H9 (cell line): ENCODE data around the gene WNT3A. TPM values are rescaled to one million over a fixed set of nuclear protein-coding genes. Genes with fewer than 3 reads are reported as not detected.

Source experiments
- DNase-seq: peaks from one replicate; pipeline ENCODE4 v3.0.0-alpha.2; 2017
- H2AFZ ChIP-seq: one replicate; pipeline ENCODE4 v1.6.1; 2013; ENCODE audit warnings: mild to moderate bottlenecking, low read length, control low read depth, moderate library complexity
- H2AK5ac ChIP-seq: 2 replicates; pipeline ENCODE4 v1.6.1; 2013; ENCODE audit warnings: low read length, control low read depth, mixed read lengths; ENCODE audit not compliant: insufficient read length
- H2BK120ac ChIP-seq: one replicate; pipeline ENCODE4 v1.6.1; 2013; ENCODE audit warnings: low read depth, mild to moderate bottlenecking, low read length, control low read depth, inconsistent platforms; ENCODE audit not compliant: poor library complexity, severe bottlenecking
- H2BK12ac ChIP-seq: 2 replicates; pipeline ENCODE4 v1.6.1; 2013; ENCODE audit warnings: low read length, control low read depth, mixed read lengths, low read depth; ENCODE audit not compliant: insufficient read length
- H2BK15ac ChIP-seq: 2 replicates; pipeline ENCODE4 v1.6.1; 2013; ENCODE audit warnings: low read depth, low read length, control low read depth
- H2BK20ac ChIP-seq: one replicate; pipeline ENCODE4 v1.6.1; 2013; ENCODE audit warnings: low read depth, mild to moderate bottlenecking, low read length, control low read depth, inconsistent platforms; ENCODE audit not compliant: poor library complexity, severe bottlenecking
- H2BK5ac ChIP-seq: 2 replicates; pipeline ENCODE4 v1.6.1; 2013; ENCODE audit warnings: low read length, control low read depth, mixed read lengths; ENCODE audit not compliant: insufficient read length
- H3K14ac ChIP-seq: 2 replicates; pipeline ENCODE4 v1.6.1; 2013; ENCODE audit warnings: low read length, control low read depth; ENCODE audit not compliant: insufficient read depth
- H3K18ac ChIP-seq: 2 replicates; pipeline ENCODE4 v1.6.1; 2013; ENCODE audit warnings: low read depth, mild to moderate bottlenecking, mixed read lengths, low read length, control low read depth; ENCODE audit not compliant: insufficient read length
- H3K23ac ChIP-seq: 2 replicates; pipeline ENCODE4 v1.6.1; 2013; ENCODE audit warnings: low read length, control low read depth, mixed read lengths, low read depth; ENCODE audit not compliant: insufficient read length
- H3K23me2 ChIP-seq: 2 replicates; pipeline ENCODE4 v1.6.1; 2013; ENCODE audit warnings: low read depth, mild to moderate bottlenecking, mixed read lengths, low read length, control low read depth; ENCODE audit not compliant: insufficient read length, poor library complexity, severe bottlenecking
- H3K27ac ChIP-seq: 2 replicates; pipeline ENCODE4 v1.5.1; 2013; ENCODE audit warnings: low read length, control low read depth, mixed read lengths, low read depth; ENCODE audit not compliant: insufficient read length
- H3K27me3 ChIP-seq: 2 replicates; pipeline ENCODE4 v1.6.1; 2013; ENCODE audit warnings: low read length, control low read depth, inconsistent platforms; ENCODE audit not compliant: insufficient read depth
- H3K4ac ChIP-seq: 2 replicates; pipeline ENCODE4 v1.6.1; 2013; ENCODE audit warnings: low read depth, mild to moderate bottlenecking, control low read depth, inconsistent platforms, low read length, moderate library complexity
- H3K4me1 ChIP-seq: 2 replicates; pipeline ENCODE4 v1.6.1; 2013; ENCODE audit warnings: low read length, control low read depth, inconsistent platforms; ENCODE audit not compliant: insufficient read depth
- H3K4me2 ChIP-seq: 2 replicates; pipeline ENCODE4 v1.6.1; 2013; ENCODE audit warnings: low read length, control low read depth, mixed read lengths; ENCODE audit not compliant: insufficient read length, insufficient read depth
- H3K56ac ChIP-seq: 2 replicates; pipeline ENCODE4 v1.6.1; 2013; ENCODE audit warnings: low read depth, mild to moderate bottlenecking, mixed read lengths, low read length, control low read depth; ENCODE audit not compliant: insufficient read length
- H3K79me1 ChIP-seq: 2 replicates; pipeline ENCODE4 v1.6.1; 2013; ENCODE audit warnings: low read depth, mild to moderate bottlenecking, moderate library complexity, low read length, control low read depth, inconsistent platforms; ENCODE audit not compliant: insufficient read depth, poor library complexity, severe bottlenecking
- H3K79me2 ChIP-seq: 2 replicates; pipeline ENCODE4 v1.6.1; 2013; ENCODE audit warnings: low read length, control low read depth, inconsistent platforms; ENCODE audit not compliant: insufficient read depth
- H3K9ac ChIP-seq: 2 replicates; pipeline ENCODE4 v1.6.1; 2013; ENCODE audit warnings: low read length, control low read depth, mixed read lengths; ENCODE audit not compliant: insufficient read length; ENCODE audit errors: extremely low read depth
- H3K9me3 ChIP-seq: one replicate; pipeline ENCODE4 v1.6.1; 2013; ENCODE audit warnings: low read depth, low read length, inconsistent platforms; ENCODE audit not compliant: control insufficient read depth
- H3T11ph ChIP-seq: one replicate; pipeline ENCODE4 v1.6.1; 2013; ENCODE audit warnings: mild to moderate bottlenecking, low read length, control low read depth, inconsistent platforms
- H4K20me1 ChIP-seq: one replicate; pipeline ENCODE4 v1.6.1; 2013; ENCODE audit not compliant: control insufficient read depth, insufficient read length, insufficient read depth
- H4K5ac ChIP-seq: 2 replicates; pipeline ENCODE4 v1.6.1; 2013; ENCODE audit warnings: low read depth, mild to moderate bottlenecking, mixed read lengths, low read length, control low read depth; ENCODE audit not compliant: insufficient read length
- H4K8ac ChIP-seq: replicated peaks from 2 replicates; pipeline ENCODE4 v1.6.1; 2013; ENCODE audit warnings: low read length, control low read depth, mixed read lengths, low read depth; ENCODE audit not compliant: insufficient read length
- H4K91ac ChIP-seq: 2 replicates; pipeline ENCODE4 v1.6.1; 2013; ENCODE audit warnings: low read depth, mild to moderate bottlenecking, moderate library complexity, mixed read lengths, low read length, control low read depth; ENCODE audit not compliant: insufficient read length
- H3K27ac Mint-ChIP-seq, 3 experiments: 2 replicates in 2 of 3; 3 replicates in 1 of 3; pipeline ENCODE4 v1.8.0; 2020 to 2021; ENCODE audit warnings: mixed read lengths in 3 of 3, mild to moderate bottlenecking in 1 of 3, moderate library complexity in 1 of 3
- H3K27me3 Mint-ChIP-seq: 2 replicates; pipeline ENCODE4 v1.8.0; 2021; ENCODE audit warnings: low read depth, mild to moderate bottlenecking, moderate library complexity, mixed read lengths
- H3K36me3 Mint-ChIP-seq, 3 experiments: 2 replicates in 2 of 3; 3 replicates in 1 of 3; pipeline ENCODE4 v1.8.0; 2020 to 2021; ENCODE audit warnings: low read depth in 3 of 3, mixed read lengths in 3 of 3; ENCODE audit not compliant: insufficient read depth in 1 of 3
- H3K4me1 Mint-ChIP-seq, 2 experiments: 2 replicates each; pipeline ENCODE4 v1.8.0; 2020; ENCODE audit warnings: mixed read lengths in 2 of 2
- H3K4me3 Mint-ChIP-seq, 2 experiments: 2 replicates in 1 of 2; 3 replicates in 1 of 2; pipeline ENCODE4 v1.8.0; 2020 to 2021; ENCODE audit warnings: mild to moderate bottlenecking in 2 of 2, mixed read lengths in 2 of 2, moderate library complexity in 1 of 2
- H3K9me3 Mint-ChIP-seq, 2 experiments: 2 replicates in 1 of 2; 3 replicates in 1 of 2; pipeline ENCODE4 v1.8.0; 2020; ENCODE audit warnings: mild to moderate bottlenecking in 2 of 2, mixed read lengths in 2 of 2, moderate library complexity in 1 of 2
- WGBS: extraction: QIAGEN DNeasy Blood & Tissue Kit; methylation state at CpG from one replicate; pipeline ENCODE4 v1.1.7; 2013; ENCODE audit warnings: missing lambda C conversion rate, low lambda C conversion rate, mixed read lengths; ENCODE audit not compliant: insufficient read length; ENCODE audit errors: extremely low coverage; 5-methylcytosine and 5-hydroxymethylcytosine counted together
- total RNA-seq: library from RNA; stranded (reverse); gene quantifications from 2 replicates; pipeline ENCODE4 v1.2.1, GENCODE V29; 2021
- TF ChIP-seq, protein P1 (sequence below): fragments of 200-600 bp; sonication (generic); conservative IDR thresholded peaks from 3 replicates; pipeline ENCODE4 v1.8.0; 2021; ENCODE audit warnings: antibody characterized with exemption, mild to moderate bottlenecking

WNT3A gene
- total RNA-seq, 1 experiment from 2014 or later = 0.17 TPM

DNA sequence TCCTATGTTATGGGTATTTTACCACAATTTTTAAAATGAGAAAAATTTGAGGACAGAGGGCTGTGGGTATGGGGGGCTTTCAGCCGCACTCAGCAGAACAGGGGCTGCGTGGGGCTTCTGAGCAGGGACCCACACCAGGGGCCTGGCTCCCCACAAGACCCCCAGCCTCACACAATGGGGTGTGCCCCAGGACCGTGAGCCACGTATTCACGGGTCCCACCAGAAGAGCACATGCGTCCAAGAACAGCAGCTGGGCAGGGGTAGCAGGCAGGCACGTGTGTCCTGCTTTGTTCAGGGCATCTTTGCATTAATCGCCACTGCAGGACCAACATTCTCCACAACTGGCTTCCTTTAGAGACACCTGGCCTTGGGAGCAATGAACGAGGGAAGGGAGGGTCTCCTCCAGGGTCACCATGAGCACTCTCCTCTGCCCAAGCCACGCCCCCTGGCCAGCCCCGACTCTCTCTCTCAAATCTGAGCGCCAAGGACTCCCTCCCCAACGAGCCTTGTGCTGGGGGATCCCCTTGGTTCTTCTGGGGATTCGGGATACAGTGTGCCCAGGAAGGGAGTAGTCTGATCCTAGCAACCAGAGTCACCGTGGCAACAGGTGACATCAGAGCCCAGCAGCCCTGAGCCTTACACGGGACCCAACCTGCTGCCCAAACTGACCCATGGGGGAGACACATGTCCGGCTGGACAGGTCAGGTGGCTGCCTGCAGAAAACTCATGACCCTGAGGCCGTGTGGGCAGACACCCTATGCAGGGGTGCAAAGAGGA lies 68.3 kb downstream of the WNT3A start:
- no CpG with 5 or more reads among the region's 18 CpGs for WGBS
- Histone ChIP-seq H2BK120ac (no peak overlapping the region), H2AK5ac (no peak overlapping the region), H3K4ac (no peak overlapping the region), H3K23ac (no peak overlapping the region), H2BK15ac (no peak overlapping the region), H4K5ac (no peak overlapping the region), H4K91ac (no peak overlapping the region), H4K8ac (no peak overlapping the region), H3K9me3 (no peaks in the 10 kb centered on the region), H3K56ac (no peak overlapping the region), H2BK12ac (no peak overlapping the region), H3K79me2 (no peaks in the 10 kb centered on the region), H2BK5ac (no peak overlapping the region), H3K18ac (no peak overlapping the region), H3T11ph (no peak overlapping the region), H2BK20ac (no peak overlapping the region), H3K27me3 (peaks cover 67% of the 10 kb centered on the region; the same call in 1 of the 2 replicates), H2AFZ (no peak overlapping the region), H3K79me1 (no peaks in the 10 kb centered on the region), H3K14ac (no peak overlapping the region), H4K20me1 (no peaks in the 10 kb centered on the region), H3K23me2 (no peaks in the 10 kb centered on the region), H3K4me2 (no peak overlapping the region), H3K27ac (no peak overlapping the region), H3K4me1 (no peaks in the 10 kb centered on the region; the same call in 1 of the 2 replicates), H3K9ac (no peak overlapping the region)
- no peak overlapping the region for H3K4me3 Mint-ChIP-seq
- no peaks in the 10 kb centered on the region for H3K36me3 Mint-ChIP-seq
- peaks cover 16 to 33% of the 10 kb centered on the region in 2 experiments for H3K4me1 Mint-ChIP-seq
- peak; percentile 44 for DNase-seq
- TF ChIP-seq, protein P1, sequence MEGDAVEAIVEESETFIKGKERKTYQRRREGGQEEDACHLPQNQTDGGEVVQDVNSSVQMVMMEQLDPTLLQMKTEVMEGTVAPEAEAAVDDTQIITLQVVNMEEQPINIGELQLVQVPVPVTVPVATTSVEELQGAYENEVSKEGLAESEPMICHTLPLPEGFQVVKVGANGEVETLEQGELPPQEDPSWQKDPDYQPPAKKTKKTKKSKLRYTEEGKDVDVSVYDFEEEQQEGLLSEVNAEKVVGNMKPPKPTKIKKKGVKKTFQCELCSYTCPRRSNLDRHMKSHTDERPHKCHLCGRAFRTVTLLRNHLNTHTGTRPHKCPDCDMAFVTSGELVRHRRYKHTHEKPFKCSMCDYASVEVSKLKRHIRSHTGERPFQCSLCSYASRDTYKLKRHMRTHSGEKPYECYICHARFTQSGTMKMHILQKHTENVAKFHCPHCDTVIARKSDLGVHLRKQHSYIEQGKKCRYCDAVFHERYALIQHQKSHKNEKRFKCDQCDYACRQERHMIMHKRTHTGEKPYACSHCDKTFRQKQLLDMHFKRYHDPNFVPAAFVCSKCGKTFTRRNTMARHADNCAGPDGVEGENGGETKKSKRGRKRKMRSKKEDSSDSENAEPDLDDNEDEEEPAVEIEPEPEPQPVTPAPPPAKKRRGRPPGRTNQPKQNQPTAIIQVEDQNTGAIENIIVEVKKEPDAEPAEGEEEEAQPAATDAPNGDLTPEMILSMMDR = no peak
- no peaks in the 10 kb centered on the region for H3K9me3 Mint-ChIP-seq
- H3K27ac Mint-ChIP-seq = no peak overlapping the region
- H3K27me3 Mint-ChIP-seq = peaks cover 96% of the 10 kb centered on the region
